HFFc6 (cell line): ENCODE data around the gene FXYD1. TPM values are rescaled to one million over a fixed set of nuclear protein-coding genes. Genes with fewer than 3 reads are reported as not detected.

ENCODE experiments used
- DNase-seq: peaks from one replicate; pipeline ENCODE4 v3.0.0-alpha.2; 2018
- H3K27ac Mint-ChIP-seq: 2 replicates; pipeline ENCODE4 v1.8.0; 2020; ENCODE audit warnings: mild to moderate bottlenecking, mixed read lengths
- H3K27me3 Mint-ChIP-seq: 2 replicates; pipeline ENCODE4 v1.8.0; 2021; ENCODE audit warnings: mild to moderate bottlenecking, moderate library complexity, mixed read lengths; ENCODE audit not compliant: insufficient read depth
- H3K36me3 Mint-ChIP-seq: 2 replicates; pipeline ENCODE4 v1.8.0; 2021; ENCODE audit warnings: low read depth, mixed read lengths
- H3K4me1 Mint-ChIP-seq: 2 replicates; pipeline ENCODE4 v1.8.0; 2020; ENCODE audit warnings: low read depth, mixed read lengths
- H3K4me3 Mint-ChIP-seq: 2 replicates; pipeline ENCODE4 v1.8.0; 2020; ENCODE audit warnings: mild to moderate bottlenecking, moderate library complexity, mixed read lengths
- H3K9me3 Mint-ChIP-seq: 2 replicates; pipeline ENCODE4 v1.8.0; 2020; ENCODE audit warnings: mild to moderate bottlenecking, mixed read lengths
- total RNA-seq, 6 experiments: library from RNA; stranded (reverse); fragmentation: NEBNext Ultra II Directional; extraction: Animal tissue kit (Norgen Biotek cat#: 25700); gene quantifications; 2 replicates in 1 of 6; 3 replicates in 5 of 6; pipeline ENCODE4 v1.2.3, GENCODE V29; 2021
- TF ChIP-seq, protein P1 (sequence below): fragments of 200-600 bp; sonication (generic); IDR thresholded peaks from 2 replicates; pipeline ENCODE4 v1.5.0; 2021; ENCODE audit warnings: antibody characterized with exemption, mild to moderate bottlenecking

FXYD1 gene
- total RNA-seq, 6 experiments from 2014 or later, result 0.92 to 2.7 (median 2.1) TPM; not detected in 1

DNA sequence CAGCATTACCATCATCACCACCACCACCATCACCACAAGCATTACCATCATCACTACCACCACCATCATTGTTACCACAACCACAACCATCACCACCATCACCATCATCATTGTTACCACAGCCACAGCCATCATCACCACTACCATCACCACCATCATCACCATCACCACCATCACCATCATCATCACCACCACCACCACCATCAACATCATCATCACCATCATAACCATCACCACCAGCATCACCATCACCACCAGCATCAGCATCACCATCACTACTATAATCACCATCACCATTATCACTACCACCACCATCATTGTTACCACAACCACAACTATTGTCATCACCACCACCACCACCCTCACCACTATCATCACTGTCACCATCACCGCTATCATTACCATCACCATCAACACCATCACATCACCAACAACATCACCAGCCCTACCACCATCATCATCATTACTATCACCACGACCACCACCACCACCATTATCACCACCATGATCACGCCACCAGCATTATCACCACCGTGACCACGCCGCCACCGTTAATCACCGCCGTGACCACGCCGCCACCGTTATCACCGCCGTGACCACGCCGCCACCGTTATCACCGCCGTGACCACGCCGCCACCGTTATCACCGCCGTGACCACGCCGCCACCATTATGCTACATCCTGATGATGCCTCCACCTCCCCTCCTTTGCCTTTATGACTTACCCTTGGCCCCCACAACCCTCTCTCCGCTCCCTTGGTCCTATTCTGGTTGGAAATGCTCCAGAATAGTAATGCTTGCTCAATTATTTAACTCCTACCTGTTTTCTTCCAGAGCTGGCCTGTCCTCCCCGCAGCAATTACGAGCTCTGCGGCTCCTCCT is 33.0 kb upstream of the FXYD1 start:
- no peaks in the 10 kb centered on the region for H3K4me1 Mint-ChIP-seq
- no peak for DNase-seq
- H3K27me3 Mint-ChIP-seq, result peaks cover 15% of the 10 kb centered on the region
- TF ChIP-seq, protein P1, sequence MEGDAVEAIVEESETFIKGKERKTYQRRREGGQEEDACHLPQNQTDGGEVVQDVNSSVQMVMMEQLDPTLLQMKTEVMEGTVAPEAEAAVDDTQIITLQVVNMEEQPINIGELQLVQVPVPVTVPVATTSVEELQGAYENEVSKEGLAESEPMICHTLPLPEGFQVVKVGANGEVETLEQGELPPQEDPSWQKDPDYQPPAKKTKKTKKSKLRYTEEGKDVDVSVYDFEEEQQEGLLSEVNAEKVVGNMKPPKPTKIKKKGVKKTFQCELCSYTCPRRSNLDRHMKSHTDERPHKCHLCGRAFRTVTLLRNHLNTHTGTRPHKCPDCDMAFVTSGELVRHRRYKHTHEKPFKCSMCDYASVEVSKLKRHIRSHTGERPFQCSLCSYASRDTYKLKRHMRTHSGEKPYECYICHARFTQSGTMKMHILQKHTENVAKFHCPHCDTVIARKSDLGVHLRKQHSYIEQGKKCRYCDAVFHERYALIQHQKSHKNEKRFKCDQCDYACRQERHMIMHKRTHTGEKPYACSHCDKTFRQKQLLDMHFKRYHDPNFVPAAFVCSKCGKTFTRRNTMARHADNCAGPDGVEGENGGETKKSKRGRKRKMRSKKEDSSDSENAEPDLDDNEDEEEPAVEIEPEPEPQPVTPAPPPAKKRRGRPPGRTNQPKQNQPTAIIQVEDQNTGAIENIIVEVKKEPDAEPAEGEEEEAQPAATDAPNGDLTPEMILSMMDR, result no peak
- no peak overlapping the region for H3K27ac Mint-ChIP-seq
- no peak overlapping the region for H3K4me3 Mint-ChIP-seq
- H3K36me3 Mint-ChIP-seq, result no peaks in the 10 kb centered on the region
- H3K9me3 Mint-ChIP-seq, result peaks cover 7% of the 10 kb centered on the region

DNA sequence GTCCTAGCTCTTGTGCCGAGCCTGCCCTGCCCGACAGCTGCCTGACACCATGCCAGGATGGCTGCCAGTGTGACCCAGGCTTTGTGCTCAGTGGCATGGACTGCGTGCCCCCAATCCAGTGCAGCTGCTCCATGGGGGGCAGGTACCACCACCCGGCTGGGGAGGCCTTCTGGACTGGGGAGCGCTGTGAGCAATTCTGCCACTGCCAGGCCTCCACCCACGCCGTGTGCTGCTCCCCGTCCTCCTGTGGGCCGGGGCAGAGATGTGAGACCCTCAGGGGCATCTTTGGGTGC is 32.4 kb upstream of the FXYD1 start:
- no peaks in the 10 kb centered on the region for H3K4me1 Mint-ChIP-seq
- no peak for DNase-seq
- H3K36me3 Mint-ChIP-seq, result no peaks in the 10 kb centered on the region
- no peak overlapping the region for H3K4me3 Mint-ChIP-seq
- peaks cover 7% of the 10 kb centered on the region for H3K9me3 Mint-ChIP-seq
- no peak overlapping the region for H3K27ac Mint-ChIP-seq
- TF ChIP-seq, protein P1, result no peak
- peaks cover 13% of the 10 kb centered on the region for H3K27me3 Mint-ChIP-seq

DNA sequence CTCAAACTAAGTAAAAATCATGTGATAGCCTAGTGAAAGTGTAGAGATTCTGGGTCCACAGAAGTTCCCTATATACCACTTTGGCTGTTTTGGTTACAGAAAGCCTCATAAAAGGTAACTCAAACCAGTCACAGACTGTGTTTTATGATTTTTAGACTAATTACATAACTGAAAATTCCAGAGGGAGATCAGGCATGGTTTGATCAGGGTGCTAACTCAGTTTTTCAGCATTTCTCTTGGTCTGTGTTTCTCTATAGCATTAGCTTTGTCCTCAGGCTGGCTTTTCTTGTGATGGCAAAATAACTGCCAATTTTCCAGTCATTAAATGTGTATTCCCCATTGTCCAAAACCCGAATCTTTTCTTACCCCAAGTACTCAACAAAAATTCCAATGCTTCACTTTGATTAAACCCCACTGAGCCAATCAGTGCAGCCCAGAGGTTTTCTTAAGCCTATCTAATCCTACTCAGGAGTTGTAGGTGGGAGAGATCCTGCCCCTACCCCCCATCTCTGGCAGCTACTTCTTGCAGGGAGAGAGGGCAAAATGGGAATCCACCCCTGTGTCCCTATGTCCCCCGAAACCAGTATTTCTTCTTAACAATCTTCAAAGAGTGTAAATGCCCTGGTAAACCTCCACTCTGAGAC is 31.6 kb upstream of the FXYD1 start:
- peaks cover 7% of the 10 kb centered on the region for H3K9me3 Mint-ChIP-seq
- peaks cover 14% of the 10 kb centered on the region for H3K27me3 Mint-ChIP-seq
- no peak overlapping the region for H3K27ac Mint-ChIP-seq
- no peak overlapping the region for H3K4me3 Mint-ChIP-seq
- H3K4me1 Mint-ChIP-seq, result no peaks in the 10 kb centered on the region
- TF ChIP-seq, protein P1, result no peak
- H3K36me3 Mint-ChIP-seq, result no peaks in the 10 kb centered on the region
- DNase-seq, result no peak

DNA sequence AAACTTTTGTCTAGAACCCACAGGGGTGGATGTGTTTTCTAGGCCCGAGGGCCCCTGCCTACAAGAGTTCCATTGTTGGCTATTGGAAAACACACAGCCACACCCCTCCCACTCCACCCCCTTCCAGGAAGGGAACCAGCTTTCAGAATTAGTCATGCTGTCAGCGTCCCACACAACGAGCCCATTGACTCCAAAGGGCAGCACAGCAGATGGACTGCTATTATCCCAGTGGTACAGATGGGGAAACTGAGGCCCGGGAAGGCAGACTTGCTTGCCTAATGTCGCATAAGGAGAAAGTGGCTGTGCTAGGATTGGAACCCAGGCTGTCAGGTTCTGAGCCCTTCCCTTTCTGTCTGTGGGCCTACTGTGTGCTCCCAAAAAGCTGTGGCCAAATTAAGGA is 31.1 kb upstream of the FXYD1 start:
- DNase-seq, result no peak
- no peak overlapping the region for H3K27ac Mint-ChIP-seq
- H3K4me3 Mint-ChIP-seq, result no peak overlapping the region

DNA sequence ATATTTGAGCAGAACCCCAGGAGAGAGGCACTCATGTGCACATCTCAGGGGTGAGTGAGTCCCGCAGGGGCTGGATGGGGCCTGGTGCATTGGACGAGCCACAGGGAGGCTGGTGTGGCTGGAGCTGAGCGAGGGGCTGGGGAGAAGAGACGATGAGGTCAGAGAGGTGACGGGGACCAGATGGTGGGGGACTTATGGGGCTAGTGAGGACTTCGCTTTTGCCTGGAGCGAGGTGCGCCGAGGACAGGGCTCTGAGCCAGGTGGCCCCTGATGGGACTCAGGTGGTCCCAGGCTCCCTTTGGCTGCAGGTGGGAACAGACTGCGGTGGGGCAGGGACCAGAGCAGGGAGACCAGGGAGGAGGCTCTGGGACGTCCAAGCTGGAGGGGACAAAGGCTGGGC is 29.9 kb upstream of the FXYD1 start:
- H3K27ac Mint-ChIP-seq, result no peak overlapping the region
- H3K4me1 Mint-ChIP-seq, result no peaks in the 10 kb centered on the region
- TF ChIP-seq, protein P1, result no peak
- H3K27me3 Mint-ChIP-seq, result peaks cover 13% of the 10 kb centered on the region
- peaks cover 7% of the 10 kb centered on the region; the same call in 1 of the 2 replicates for H3K9me3 Mint-ChIP-seq
- no peak overlapping the region for H3K4me3 Mint-ChIP-seq
- no peaks in the 10 kb centered on the region for H3K36me3 Mint-ChIP-seq
- DNase-seq, result no peak

More for the DNA sequence above, 31.1 kb upstream of the FXYD1 start:
- Mint-ChIP-seq H3K4me1 (no peaks in the 10 kb centered on the region), H3K9me3 (peaks cover 7% of the 10 kb centered on the region), H3K27me3 (peaks cover 15% of the 10 kb centered on the region), H3K36me3 (no peaks in the 10 kb centered on the region)
- TF ChIP-seq, protein P1, result no peak
